Stimulated activated CD4-positive, alpha-beta T cell treated with anti-CD3 and anti-CD28 coated beads, Interleukin-15, amount 100 ng/mL, for 1 hour (primary cell): ENCODE results near the gene STAP2.
A peak's percentile ranks its signal among the peaks of the same experiment; 100 is the strongest.

Source experiments
- DNase-seq, 2 donors: peaks; one replicate each; pipeline ENCODE4 v3.0.0-alpha.2; 2020; ENCODE audit warnings: low read depth in 1 of 2, low spot score in 1 of 2

Gene STAP2

DNA sequence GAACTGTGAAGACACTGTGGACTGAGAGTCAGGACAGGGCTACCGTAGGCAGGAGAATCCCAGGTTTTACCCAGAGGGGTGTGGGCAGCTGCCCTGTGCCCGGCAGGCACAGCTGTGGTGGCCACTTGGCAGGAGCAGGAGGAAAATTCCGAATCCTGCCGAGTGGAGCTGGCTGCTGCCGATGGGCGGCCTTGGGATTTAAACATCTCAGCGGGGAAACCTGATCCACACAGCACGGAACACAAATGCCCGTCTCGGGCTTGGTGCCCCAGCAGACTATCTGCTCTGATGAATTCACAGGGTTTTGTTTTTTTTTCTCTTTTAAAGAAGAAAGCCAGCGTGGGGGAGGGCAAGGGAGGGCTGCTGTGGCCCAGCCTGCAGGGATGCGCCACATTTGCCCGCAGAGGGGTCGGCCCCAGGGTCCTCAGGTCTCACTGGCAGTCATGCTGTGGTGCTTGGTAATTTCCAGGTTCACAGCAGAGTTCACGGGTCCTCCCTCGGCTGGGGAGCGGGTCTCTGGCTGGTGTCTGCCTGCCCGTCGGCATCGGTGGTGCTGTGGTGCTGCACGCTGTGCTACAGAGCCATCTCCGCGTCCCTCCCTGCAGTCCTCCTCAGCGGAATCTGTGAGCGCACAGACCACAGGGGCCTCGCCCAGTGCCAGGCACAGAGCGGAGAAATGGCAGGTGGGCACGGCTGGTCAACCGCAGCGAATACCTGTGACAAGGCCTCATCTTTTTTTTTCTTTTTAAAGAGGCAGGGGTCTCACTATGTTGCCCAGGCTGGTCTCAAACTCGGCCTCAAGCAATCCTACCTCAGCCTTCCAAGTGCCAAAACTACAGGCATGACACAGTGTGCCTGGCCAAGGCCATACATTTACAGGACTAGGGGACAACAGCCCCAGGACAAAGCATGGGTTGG is 32.9 kb upstream of the STAP2 start:
- no peak for DNase-seq

DNA sequence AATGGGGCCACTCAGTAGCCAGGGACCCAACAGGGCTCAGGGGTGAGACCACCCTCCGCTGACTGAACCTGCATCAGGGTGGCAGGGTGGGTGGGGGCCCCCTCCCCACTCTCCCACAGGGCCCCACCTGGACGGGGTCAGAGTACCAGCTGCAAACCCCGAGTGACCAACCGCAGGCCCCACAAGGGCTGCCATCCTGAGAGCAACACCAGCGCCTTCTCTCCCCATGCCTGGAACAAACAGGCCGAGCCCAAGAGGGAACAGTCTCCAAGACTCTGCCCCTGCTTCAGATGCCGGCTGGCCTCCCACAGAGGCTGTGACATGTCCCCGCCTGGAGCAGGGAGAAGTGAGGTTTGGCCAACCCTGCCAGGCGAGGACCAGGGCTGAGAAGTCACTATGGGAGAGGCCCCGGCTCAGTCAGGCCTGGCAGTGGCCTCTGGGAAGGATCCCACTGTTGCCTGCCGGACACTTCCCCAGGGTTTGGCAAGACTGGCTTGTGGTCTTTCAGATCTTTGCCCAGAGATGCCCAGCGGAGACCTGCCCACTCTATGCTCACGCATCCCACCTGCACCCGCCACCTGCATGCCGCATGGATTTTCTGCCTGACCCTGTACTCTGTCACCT is 31.9 kb upstream of the STAP2 start:
- DNase-seq: no peak

DNA sequence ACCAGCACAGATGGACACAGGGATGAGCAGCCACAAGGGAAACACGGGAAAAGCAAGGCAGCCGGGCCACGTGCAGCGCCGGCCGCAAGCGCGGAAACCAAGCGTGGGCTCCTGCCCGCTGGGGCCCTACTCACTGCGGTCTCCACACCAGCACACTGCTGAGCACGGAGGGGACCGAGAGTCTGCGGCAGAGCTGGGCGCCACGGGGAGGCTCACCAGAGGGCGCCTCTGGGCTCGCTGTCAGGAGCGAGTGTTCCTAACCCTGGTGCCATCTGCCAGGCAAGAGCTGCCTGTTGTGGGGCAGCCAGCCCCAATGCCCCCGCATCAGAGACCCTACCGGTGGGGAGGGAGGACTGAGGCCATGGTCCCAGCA is 31.2 kb upstream of the STAP2 start:
- DNase-seq: peak; percentile 53 to 65

DNA sequence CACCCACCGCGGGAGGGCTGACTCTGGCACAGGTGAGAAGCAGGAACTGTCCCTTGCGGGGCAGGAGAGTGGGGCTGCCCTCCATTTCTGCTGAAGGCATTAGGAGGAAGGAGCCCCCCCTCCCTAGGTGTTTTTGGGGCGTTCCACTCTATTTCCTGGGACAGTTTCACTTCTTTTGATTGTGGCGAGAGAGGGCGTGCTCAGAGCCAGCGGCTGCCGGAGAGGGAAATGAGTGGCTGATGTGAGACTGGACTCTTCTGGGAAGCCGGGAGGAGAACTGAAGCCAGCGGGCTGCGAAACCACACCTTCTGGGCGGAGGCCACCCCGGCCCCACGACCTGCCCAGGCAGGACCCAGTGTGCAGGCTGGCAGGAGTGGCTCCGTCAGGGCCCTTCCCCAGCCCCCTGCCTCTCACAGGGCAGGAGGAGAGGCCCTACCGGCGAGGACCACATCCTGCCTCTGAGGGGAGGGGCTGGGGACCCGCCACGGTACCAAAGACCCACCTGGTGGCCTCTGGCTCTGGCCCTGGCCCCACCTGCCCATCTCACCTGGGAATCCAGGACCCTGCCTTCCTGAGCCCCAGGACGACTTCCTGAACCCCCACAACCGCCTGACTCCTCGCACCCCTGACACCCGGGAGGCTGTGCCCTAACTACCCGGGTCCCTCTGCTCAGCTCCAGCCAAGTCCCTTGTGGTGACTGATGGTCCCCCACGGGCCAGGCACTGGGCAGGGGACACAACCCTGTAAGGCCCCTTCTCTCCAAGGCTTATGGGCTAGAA is 30.7 kb upstream of the STAP2 start:
- DNase-seq: peak; percentile 35 to 40

DNA sequence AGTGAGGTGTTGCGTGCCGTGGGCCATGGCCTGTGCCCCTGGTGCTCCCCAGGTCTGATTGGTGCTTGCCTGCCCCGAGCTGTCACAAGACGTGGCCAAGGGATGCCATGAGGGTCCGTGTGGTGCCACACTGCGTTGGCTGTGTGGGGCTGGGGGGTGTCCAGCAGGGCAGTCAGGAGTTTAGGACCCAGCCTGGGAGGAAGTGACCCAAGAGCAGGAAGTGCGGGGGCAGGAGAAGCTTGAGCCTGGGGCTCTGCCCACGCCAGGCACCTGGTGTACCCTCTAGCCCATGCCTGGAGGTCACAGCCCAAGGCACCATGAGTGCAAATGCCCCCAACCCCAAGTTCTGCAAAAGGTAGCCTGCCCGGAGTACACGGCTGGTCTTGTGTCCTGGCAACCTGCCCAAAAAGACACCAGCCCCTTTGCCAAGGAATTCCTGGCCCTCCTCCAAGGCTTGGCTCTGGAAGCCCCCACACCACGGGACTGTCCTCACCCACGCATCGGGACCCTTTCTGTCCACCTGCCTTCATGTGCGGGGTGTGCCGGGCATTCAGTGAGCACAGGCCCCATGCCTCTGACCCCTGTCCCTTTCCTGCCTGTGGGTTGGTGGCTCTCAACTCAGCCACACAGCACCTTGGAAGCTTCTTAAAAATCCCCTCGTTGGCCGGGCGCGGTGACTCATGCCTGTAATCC is 29.6 kb upstream of the STAP2 start:
- no peak for DNase-seq

DNA sequence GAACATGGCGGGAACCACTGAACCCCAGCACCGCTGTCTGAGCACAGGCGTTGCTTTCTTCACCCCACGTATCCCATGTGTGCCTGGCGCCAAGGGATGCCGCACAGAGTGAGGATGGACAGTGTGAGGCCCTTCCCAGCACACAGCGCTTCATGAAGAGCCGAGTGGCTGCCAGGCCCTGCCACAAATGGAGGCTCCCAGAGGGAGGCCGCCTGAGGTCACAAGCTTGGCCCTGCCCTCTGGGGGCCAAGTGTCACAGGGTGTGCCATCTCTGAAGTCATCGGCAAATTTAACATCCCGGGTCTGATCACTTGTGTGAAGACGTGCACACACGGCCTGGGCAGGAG is 29.1 kb upstream of the STAP2 start:
- no peak for DNase-seq

DNA sequence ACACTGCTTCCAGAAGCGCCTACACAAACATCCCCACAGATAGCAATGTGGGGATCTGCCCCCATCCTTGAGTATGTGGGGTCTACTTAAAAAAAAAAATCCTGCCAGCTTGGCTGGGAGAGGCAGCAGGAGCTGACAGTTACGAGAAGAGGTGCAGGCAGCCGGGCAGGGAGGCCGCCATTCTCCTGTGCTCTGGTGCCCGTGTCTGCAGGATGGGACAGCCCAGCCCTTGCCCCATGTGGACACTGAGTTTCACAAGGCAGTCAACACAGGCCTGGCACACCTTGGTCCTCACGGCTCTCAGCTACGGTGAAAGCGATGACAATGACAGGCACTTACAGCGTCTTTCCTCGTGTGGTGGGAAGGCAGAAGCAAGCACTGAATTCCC is 28.7 kb upstream of the STAP2 start:
- DNase-seq: no peak

DNA sequence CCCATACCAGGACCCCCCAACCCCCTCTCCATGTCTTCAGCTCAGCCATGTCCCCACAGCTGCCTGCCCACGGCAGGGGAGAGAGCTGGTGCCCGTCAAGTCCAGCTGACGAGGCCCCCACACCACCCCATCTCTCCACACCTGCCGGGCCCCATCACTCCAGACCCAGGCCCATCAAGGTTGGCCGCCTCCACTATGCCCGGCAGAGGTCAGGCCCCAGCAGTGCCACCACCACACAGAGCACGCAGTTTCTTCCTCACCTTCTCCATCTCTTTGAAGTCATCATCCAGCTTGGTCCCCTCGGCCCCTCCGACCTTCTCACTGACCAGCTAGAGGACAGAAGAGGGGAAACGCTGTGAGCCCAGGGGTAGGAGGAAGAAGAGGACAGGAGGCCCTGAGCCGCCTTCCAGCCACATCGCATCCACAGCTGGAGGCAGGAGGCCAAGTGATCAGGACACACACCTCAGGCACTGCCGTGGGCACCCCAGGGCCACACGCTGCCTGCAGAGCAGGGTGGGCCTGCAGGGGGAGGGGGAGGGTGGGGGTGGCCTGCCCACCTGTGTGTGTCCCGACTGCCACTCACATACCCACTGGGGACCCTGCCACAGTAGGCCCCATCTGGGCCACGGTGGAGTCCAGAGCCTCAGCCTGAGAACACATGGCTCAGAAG is 28.2 kb upstream of the STAP2 start:
- DNase-seq: no peak

DNA sequence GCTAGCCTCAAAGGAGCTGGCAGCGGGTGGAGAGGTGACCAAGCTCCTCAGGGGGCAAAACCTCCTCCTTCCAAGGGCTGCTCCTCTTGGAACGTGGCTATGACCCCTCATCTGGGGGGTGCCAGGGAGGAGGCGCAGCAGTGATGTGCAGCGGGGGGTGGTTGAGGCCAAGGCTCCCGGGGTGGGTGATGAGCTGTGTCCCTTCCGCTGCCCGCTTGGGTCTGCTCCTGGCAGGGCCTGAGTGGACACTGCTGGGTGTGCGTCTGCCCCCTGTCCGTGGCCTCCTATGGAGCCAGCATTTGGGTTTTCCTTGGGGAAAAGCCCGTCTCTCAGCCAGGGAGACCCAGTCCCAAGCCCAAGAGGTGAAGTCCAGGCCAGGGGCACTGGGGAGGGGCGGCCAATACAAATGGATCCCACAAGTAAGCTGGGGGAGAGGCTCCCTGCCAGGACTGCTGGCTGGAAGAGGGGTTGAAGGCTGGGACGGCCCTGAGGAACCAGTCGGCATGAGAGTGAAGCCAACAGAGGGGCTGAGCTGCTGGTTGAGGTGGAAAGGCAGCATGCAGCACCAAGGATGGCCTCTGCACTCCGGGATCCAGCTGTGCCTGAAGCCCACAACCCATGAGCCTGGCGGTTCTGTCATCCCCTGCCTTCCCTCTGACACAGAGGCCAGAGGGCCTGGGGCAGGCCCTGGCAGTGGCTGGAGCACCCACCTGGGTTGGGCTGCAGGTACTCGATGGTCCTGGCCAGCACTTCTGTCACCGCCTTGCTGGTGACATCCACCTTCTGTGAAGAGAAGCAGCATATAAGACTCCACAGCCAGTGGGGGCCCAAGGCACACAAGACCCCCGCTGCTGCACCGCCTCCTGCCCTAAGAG is 27.4 kb upstream of the STAP2 start:
- DNase-seq: no peak

DNA sequence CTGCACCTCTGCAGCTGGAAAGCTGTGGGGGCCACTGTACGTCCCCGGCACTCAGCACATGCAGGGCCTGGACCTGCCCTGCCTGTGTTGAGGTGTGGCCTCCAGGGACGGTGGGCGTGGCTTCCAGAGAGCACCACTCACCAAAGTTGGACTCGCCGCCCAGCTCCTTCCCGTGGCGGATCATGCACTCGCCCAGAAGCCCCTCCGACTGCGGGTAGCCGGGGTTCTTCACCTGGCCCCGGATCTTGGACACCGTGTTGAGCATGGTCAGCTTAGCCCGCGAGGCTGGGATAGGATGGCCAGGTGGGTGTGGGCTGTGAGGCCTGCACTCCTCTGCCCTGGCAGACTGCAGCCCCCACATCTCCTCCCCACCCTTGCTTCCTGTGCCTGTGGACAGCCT is 26.7 kb upstream of the STAP2 start:
- DNase-seq: no peak

DNA sequence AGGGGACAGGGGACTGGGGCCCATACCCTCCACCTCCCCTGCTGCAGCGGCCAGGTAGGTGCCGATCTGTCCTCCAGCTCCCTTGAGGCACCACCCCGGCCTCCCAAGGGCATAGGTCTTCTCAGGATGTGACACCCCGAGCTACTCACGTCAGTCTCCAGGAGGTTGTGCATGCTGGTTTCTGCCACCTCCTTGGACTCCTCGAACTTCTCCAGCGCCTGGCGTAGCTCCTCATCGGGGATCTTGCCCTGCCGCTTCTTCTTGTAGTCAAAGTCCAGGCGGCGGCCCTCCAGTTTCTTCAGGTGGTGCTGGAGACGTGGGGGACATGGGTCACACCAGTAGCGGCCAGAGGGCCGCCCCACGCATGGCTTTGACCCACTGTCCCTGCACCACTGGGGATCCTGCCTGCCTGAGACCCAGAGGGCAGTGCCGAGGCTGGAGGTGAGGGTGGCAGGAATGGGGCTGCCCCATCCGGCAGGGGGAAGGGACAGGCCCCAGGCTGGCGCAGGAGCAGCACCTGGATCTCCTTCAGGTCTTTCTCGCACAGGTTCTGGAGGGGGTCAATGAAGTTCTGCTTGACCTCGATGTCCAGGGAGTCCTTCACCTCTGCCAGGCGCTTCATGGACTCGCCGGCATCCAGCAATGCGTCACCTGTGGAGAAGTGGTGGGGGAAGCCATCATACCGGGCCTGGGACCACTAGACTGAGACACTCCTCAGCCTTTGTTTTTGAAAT is 25.1 kb upstream of the STAP2 start:
- no peak for DNase-seq

DNA sequence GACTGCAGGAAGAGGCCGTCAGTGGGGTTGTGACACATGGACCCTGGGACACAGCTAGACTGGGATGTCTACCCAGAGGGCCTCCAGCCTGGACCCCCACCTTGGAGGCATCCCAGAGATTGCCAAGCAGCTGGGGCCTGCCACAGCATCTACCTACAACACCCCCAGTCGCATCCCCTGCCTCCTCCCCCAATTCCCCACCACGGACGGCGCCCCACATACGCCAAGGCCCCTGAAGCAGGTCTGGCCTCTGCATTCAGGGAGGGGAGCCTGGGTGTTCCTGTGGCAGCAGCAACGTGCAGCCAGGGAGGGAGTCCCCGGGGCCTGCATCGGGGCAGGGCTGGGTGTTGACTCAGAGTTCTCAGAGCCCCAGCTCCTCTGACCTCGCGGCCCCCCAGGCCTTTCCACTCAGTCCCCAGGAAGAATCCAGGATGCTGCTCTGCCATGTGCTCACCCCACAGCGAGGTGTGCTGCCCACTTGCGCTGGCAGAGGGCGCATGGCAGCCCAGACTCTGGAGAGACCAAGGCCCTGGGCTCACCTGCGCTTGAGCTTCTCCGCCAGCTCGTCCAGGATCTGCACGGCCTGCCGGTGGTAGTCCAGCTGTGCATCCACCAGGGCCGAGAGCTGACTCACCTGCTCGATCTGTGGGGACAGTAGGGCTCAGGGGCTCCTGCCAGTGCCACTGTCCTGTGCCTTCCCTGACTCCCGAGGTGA is 24.4 kb upstream of the STAP2 start:
- DNase-seq: no peak

DNA sequence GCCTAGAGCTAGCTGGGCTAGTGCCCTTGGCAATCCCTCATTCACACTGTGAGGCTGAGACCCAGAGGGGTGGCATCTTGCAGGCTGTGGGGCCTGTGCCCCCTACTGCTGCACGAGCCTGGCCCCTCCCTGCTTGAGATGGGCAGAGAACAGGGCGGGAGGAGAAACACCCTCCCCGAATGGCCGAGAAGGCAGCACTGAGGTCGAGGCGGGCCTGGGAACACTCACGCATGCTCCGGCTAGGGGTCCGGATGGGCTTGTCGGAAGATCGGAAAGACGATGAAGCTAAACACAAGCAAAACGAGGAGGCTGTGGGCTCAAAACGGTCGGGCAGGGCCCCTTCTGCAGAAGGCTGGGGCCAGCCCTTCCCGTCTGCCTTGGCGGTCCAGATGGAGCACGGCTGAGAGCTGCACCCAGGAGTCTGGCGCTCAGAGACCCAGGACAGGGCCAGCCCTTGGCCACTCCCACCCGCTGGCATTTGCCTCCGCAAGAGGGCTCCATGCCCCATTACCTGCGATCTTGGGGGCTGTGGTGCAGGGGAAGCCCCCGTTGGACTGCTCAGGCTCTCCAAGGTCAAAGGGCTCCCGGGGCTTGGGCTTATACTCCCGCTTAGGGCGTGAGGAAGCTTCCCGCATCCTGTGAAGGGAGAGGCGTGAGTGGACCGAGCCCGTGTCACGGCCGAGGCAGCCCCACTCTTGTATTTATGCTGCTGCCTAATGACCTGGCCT is 23.6 kb upstream of the STAP2 start:
- no peak for DNase-seq

DNA sequence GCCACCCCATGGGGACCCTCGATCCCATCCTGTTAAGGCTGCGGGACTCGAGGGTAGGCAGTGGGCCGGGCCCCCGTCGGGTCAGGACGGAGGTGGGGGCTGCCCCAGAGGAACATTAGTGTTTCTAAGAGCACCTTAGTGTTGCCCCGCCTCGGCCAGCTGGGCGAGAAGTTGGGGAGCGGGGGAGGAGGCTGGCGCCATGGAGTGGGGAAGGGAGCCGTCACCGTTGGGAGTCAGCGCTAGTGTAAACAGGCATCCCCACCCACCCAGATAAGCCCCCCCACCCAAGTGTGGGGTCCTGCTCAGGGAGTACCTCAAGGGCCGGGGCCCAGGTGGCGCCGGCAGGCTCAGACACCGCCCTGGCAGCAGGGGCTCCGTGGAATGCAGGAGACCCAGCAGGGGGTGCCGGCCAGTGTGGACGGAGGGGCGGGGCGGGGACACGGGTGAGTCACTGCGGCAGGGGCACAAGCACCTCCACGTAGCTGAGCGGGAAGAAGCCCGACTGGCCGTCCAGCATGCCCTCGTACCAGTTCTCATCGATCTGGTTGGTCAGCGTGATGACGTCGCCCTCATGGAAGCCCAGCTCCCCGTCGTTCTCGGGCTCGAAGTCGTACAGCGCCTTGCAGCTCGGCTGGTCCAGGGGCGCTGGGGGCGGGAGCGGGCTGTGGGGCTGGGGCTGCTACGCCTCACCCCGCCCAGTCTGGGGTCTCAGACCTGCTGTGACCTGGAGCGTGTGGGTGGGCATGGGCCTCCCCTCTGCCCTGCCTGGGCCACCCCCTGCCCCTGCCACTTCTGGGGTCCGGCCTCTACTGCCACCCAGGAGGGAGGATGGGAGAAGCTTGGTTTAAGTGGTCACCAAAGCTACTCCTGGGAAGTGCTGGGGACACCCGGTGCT is 22.8 kb upstream of the STAP2 start:
- no peak for DNase-seq

DNA sequence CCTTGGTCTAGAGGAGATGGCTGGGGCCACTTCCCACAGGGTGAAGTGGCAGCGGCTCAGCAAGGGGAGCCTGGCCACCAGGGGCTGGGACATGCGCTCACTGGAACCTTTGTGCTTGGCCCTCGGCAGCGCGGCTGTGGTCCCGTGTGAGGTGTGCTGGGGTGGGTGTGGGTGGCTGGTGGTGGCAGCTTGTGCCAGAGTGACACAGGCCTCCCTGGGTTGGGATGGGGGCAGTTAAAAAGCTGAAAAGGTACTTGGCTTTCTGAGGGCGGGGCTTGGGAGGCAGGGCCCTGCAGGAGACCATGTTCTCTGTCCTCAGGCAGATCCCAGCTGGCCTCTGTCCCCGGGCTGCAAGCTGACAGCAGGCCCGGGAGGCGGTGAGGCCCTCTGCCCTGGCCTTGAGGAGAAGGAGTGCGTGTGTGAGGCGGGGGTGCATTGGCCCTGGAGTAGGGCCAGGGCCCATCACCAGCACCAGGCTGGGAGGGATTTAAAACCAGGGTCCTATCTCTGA is 22.1 kb upstream of the STAP2 start:
- DNase-seq: no peak

DNA sequence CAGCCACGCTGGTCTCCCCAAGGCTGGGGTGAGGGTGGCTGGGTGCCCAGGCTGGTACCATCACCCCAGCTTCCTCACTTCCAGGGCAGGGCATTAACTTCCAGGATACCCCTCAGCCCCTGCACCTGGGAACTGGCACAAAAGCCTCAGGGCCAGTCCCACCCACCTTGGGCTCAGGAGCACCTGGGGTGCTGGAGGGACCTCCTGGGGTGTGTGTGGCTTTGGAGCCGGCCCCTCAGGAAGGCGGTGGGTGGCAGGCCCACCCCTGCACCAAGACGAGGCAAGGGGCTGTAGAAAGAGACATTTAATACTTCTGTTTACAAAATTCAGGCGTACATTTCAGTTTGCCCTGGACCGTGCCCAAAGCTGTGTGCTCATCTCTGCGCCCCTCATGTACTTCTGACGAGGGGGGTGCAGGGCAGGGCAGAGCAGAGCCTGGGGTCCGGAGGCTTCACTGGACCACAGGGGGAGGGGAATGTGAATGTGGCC is 21.5 kb upstream of the STAP2 start:
- no peak for DNase-seq

DNA sequence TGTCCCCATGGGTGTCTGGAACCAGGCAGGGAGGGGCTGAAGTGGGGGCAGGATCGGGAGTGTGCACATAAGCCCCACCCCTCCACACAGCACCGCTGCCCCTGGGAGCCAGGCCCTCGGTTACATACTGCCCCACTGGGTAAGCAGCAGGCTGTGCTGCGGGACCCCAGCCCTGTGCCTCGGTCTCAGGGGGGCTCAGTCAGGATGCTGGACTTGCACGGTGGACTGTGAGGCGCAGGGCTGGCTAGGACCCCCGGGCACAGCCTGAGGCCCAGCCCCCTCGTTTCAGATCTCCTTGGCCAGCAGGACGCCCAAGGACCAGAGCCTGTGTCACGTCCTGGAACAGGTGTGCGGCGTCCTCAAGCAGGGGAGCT is 21.0 kb upstream of the STAP2 start:
- no peak for DNase-seq
